K562 (cell line): Measurements from ENCODE around the gene TMEM218. TPM values are rescaled to one million over a fixed set of nuclear protein-coding genes. Genes with fewer than 3 reads are reported as not detected.

Experiments
- ATAC-seq: fragments of 200-7000 bp; cut with Tn5 transposase; 3 replicates; pipeline ENCODE4 v1.9.1; 2020; ENCODE audit warnings: moderate library complexity
- BruUV-seq: library from RNA; stranded (reverse); fragments of 400-500 nt; replicated peaks from 2 replicates; lab custom pipeline; 2021; lab: Mats Ljungman, UMichigan
- CTCF ChIA-PET: fragments of 300-600 bp; formaldehyde crosslinking; extraction: SDS; loops from one replicate; lab custom pipeline; 2021; ENCODE audit warnings: low intra/inter-chr PET ratio; lab: Yijun Ruan, JAX
- POLR2A ChIA-PET: fragments of 300-600, 350-650 bp; sonication (Branson Sonifier 250); formaldehyde crosslinking; extraction: SDS; loops from one replicate; lab custom pipeline; 2021; ENCODE audit warnings: antibody characterized with exemption, inconsistent platforms; lab: Yijun Ruan, JAX
- DNase-seq, 4 experiments: peaks; one replicate each; pipeline versions ENCODE4 v3.0.0 to v3.0.0-alpha.2; 2011 to 2018; ENCODE audit warnings: low spot score in 3 of 4, mixed read lengths in 3 of 4; ENCODE audit errors: extremely low read depth in 1 of 4
- FAIRE-seq: peaks from 2 replicates; lab custom pipeline; 2011; peaks lifted over from hg19 to GRCh38; lab: Jason Lieb, UNC
- H2AFZ ChIP-seq: 2 replicates; pipeline ENCODE4 v1.6.0; 2011; ENCODE audit warnings: low read depth, low read length, control low read depth, inconsistent platforms
- H3K27ac ChIP-seq: fragments of 200-600 bp; 3 replicates; pipeline ENCODE4 v1.8.0; 2011; ENCODE audit warnings: low read depth, mild to moderate bottlenecking, control low read depth, inconsistent platforms, low read length, moderate library complexity, mixed read lengths; ENCODE audit errors: extremely low read depth
- H3K27me3 ChIP-seq, 2 experiments: fragments of 300-600 bp in 1 of 2; 2 replicates in 1 of 2; 3 replicates in 1 of 2; pipeline versions ENCODE4 v1.6.0 to v1.8.0; 2011; ENCODE audit warnings: inconsistent platforms in 2 of 2, low read length in 2 of 2, mild to moderate bottlenecking in 1 of 2, mixed read lengths in 1 of 2, moderate library complexity in 1 of 2; ENCODE audit not compliant: control insufficient read depth in 2 of 2, insufficient read depth in 2 of 2
- H3K36me3 ChIP-seq: fragments of 300-600 bp; 3 replicates; pipeline ENCODE4 v1.8.0; 2011; ENCODE audit warnings: mild to moderate bottlenecking, low read length, inconsistent platforms; ENCODE audit not compliant: control insufficient read depth, insufficient read depth
- H3K4me1 ChIP-seq, 2 experiments: fragments of 200-600 bp in 1 of 2; replicated peaks in 1 of 2; 2 replicates in 1 of 2; 3 replicates in 1 of 2; pipeline versions ENCODE4 v1.5.1 to v1.8.0; 2011; ENCODE audit warnings: inconsistent platforms in 2 of 2, low read length in 2 of 2, mild to moderate bottlenecking in 1 of 2, mixed read lengths in 1 of 2, moderate library complexity in 1 of 2; ENCODE audit not compliant: control insufficient read depth in 2 of 2, insufficient read depth in 2 of 2
- H3K4me2 ChIP-seq: 2 replicates; pipeline ENCODE4 v1.6.1; 2011; ENCODE audit warnings: low read length, control low read depth, inconsistent platforms, mixed read lengths; ENCODE audit not compliant: insufficient read depth
- H3K4me3 ChIP-seq: fragments of 200-600 bp; sonication (generic), shearing (Covaris generic); 2 replicates; pipeline ENCODE4 v1.5.1; 2016; ENCODE audit warnings: control low read depth, inconsistent platforms
- H3K79me2 ChIP-seq: fragments of 200-600 bp; 3 replicates; pipeline ENCODE4 v1.8.0; 2011; ENCODE audit warnings: low read length, inconsistent platforms; ENCODE audit not compliant: control insufficient read depth, insufficient read depth
- H3K9ac ChIP-seq, 2 experiments: 2 replicates each; pipeline versions ENCODE4 v1.6.0 to v1.6.1; 2011; ENCODE audit warnings: low read depth in 2 of 2, low read length in 2 of 2, control low read depth in 1 of 2, inconsistent platforms in 1 of 2, mild to moderate bottlenecking in 1 of 2, mixed read lengths in 1 of 2; ENCODE audit not compliant: insufficient read depth in 1 of 2
- H3K9me1 ChIP-seq: one replicate; pipeline ENCODE4 v1.6.0; 2011; ENCODE audit warnings: inconsistent platforms, mild to moderate bottlenecking, low read length, moderate library complexity; ENCODE audit not compliant: control insufficient read depth, insufficient read depth
- H3K9me3 ChIP-seq: replicated peaks from 2 replicates; pipeline ENCODE4 v1.5.1; 2011; ENCODE audit warnings: low read depth, low read length, inconsistent platforms; ENCODE audit not compliant: control insufficient read depth, insufficient read depth
- H4K20me1 ChIP-seq: replicated peaks from 2 replicates; pipeline ENCODE4 v1.6.1; 2011; ENCODE audit warnings: low read length, inconsistent platforms, mixed read lengths; ENCODE audit not compliant: control insufficient read depth, insufficient read depth
- ADNP ChIP-seq: fragments of 200-800 bp; sonication (Bioruptor generic); IDR thresholded peaks from 2 replicates; pipeline ENCODE4 v1.6.1; 2016; ENCODE audit warnings: missing genetic modification characterization, missing compliant biosample characterization
- ARID4B ChIP-seq: sonication (generic); formaldehyde crosslinking; IDR thresholded peaks from 2 replicates; pipeline ENCODE4 v1.8.0; 2022; ENCODE audit warnings: mild to moderate bottlenecking, missing genetic modification reagents
- ATF7 ChIP-seq: fragments of 450-650 bp; IDR thresholded peaks from 2 replicates; pipeline ENCODE4 v1.7.1; 2014; ENCODE audit warnings: mild to moderate bottlenecking, moderate library complexity
- BRD9 ChIP-seq: fragments of 450-650 bp; IDR thresholded peaks from 2 replicates; pipeline ENCODE4 v1.6.1; 2018; ENCODE audit warnings: low read depth; ENCODE audit not compliant: partially characterized antibody
- CHCHD3 ChIP-seq: fragments of 250-450 bp; sonication (Bioruptor Pico); IDR thresholded peaks from 2 replicates; pipeline ENCODE4 v2.1.2; 2022; ENCODE audit warnings: mild to moderate bottlenecking
- ETV1 ChIP-seq: fragments of 450-650 bp; conservative IDR thresholded peaks from 2 replicates; pipeline ENCODE4 v1.6.1; 2016; ENCODE audit warnings: missing genetic modification characterization, control low read depth, low read depth, missing compliant biosample characterization
- HMG20B ChIP-seq: fragments of 250-450 bp; sonication (Bioruptor Pico); IDR thresholded peaks from 2 replicates; pipeline ENCODE4 v1.5.0; 2021; ENCODE audit warnings: mild to moderate bottlenecking
- NBN ChIP-seq: fragments of 450-650 bp; IDR thresholded peaks from 2 replicates; pipeline ENCODE4 v1.6.1; 2016; ENCODE audit warnings: low read depth, mild to moderate bottlenecking
- PKNOX1 ChIP-seq: fragments of 450-650 bp; IDR thresholded peaks from 2 replicates; pipeline ENCODE4 v1.6.1; 2016
- RFX7 ChIP-seq: fragments of 250-450 bp; sonication (Bioruptor Pico); IDR thresholded peaks from 2 replicates; pipeline ENCODE4 v1.5.1; 2021; ENCODE audit warnings: mild to moderate bottlenecking
- ZBTB43 ChIP-seq: sonication (generic); formaldehyde crosslinking; IDR thresholded peaks from 2 replicates; pipeline ENCODE4 v1.8.0; 2023; ENCODE audit warnings: mild to moderate bottlenecking, missing genetic modification reagents
- ZNF217 ChIP-seq: sonication (generic); formaldehyde crosslinking; IDR thresholded peaks from 2 replicates; pipeline ENCODE4 v1.8.0; 2022; ENCODE audit warnings: mild to moderate bottlenecking, missing genetic modification reagents
- ZNF3 ChIP-seq: fragments of 250-450 bp; sonication (Bioruptor Pico); IDR thresholded peaks from 2 replicates; pipeline ENCODE4 v1.5.0; 2021; ENCODE audit warnings: mild to moderate bottlenecking, moderate library complexity
- ZNF644 ChIP-seq: fragments of 200-800 bp; sonication (Bioruptor generic); IDR thresholded peaks from 2 replicates; pipeline ENCODE4 v1.6.1; 2016; ENCODE audit warnings: low read depth, missing genetic modification characterization, missing compliant biosample characterization
- ZNF764 ChIP-seq: fragments of 250-450 bp; sonication (Bioruptor Pico); IDR thresholded peaks from 2 replicates; pipeline ENCODE4 v1.4.0; 2020; ENCODE audit warnings: low read depth, mild to moderate bottlenecking, moderate library complexity
- WGBS: fragments of 100-300 bp; shearing (Covaris generic); methylation state at CpG from one replicate; pipeline ENCODE4 v1.1.6; 2016; ENCODE audit warnings: low coverage, mixed read lengths; ENCODE audit not compliant: insufficient coverage; ENCODE audit errors: missing lambda C conversion rate; 5-methylcytosine and 5-hydroxymethylcytosine counted together
- in situ Hi-C: fragments of 300-500 bp; cut with MboI; formaldehyde crosslinking; loops from 4 replicates; pipeline ENCODE4 v1.15.0; 2018; ENCODE audit warnings: inconsistent platforms, mixed read lengths
- intact Hi-C: fragments of 100-400 bp; cut with micrococcal nuclease; formaldehyde crosslinking; loops from 2 replicates; pipeline ENCODE4 v1.14.2; 2022
- polyA plus RNA-seq, 8 experiments: library from polyadenylated mRNA; depleted of rRNA in 4 of 8; stranded (reverse) in 5 of 8; unstranded in 3 of 8; fragments of >200 nt; fragmentation: Nextera tagmentation in 2 of 8; fragmentation: Illumina TruSeq in 1 of 8; extraction: Ambion mirVana in 2 of 8; extraction: Trizol in 1 of 8; gene quantifications; 2 replicates each; pipeline versions ENCODE4 v1.2.1 to v1.2.3, GENCODE V29; 2011 to 2014; ENCODE audit warnings: inconsistent platforms in 1 of 8, missing spikeins in 1 of 8
- total RNA-seq, 7 experiments: library from RNA; depleted of rRNA in 6 of 7; stranded (reverse); fragments of >200 nt in 6 of 7; fragmentation: Illumina TruSeq in 2 of 7; extraction: Trizol in 2 of 7; gene quantifications; 2 replicates each; pipeline versions ENCODE4 v1.2.1 to v1.2.3, GENCODE V29; 2011 to 2021; ENCODE audit warnings: low replicate concordance in 1 of 7

Gene TMEM218
- total and polyA plus RNA-seq, 9 of the 15 experiments (the other 6 are each of a cell fraction or from before 2014, with no cell fraction given), result 13.4 to 32.2 (median 25.4) TPM

GRCh38 chr11:125078516-125079140 is 32.8 kb downstream of the TMEM218 start (continued):
- TF ChIP-seq ARID4B (CRISPR knock-in tag), result no peak
- TF ChIP-seq ZNF764 (CRISPR knock-in tag), result no peak
- no peak for TF ChIP-seq ADNP (tag)
- TF ChIP-seq, all 486 proteins: peak for 0

GRCh38 chr11:125078016-125078415 is 33.4 kb downstream of the TMEM218 start:
- H4K20me1 ChIP-seq, result no peaks in the 10 kb centered on the region
- ATAC-seq (no peak), DNase-seq (no peak), FAIRE-seq (no peak)
- no peak overlapping the region for H3K4me3 ChIP-seq
- intact Hi-C loops (no loop called here), in situ Hi-C loops (no loop called here)
- ChIA-PET POLR2A (interaction anchor here (0.6 to 1.1 kb wide), 3 partner anchors 10 to 279 kb away, joined by 3 read pairs; no protein-coding TSS in a partner anchor), CTCF (no interaction called here)
- H3K4me2 ChIP-seq, result no peak overlapping the region
- H3K4me1 ChIP-seq, result peaks cover 29 to 36% of the 10 kb centered on the region in 2 experiments
- no peak overlapping the region for H3K9ac ChIP-seq
- H3K9me3 ChIP-seq, result no peaks in the 10 kb centered on the region
- WGBS, result 73% methylated on average over 11 of the region's 11 CpGs
- BruUV-seq, result no TSS peak
- no peaks in the 10 kb centered on the region for H3K27me3 ChIP-seq
- H2AFZ ChIP-seq, result no peak overlapping the region
- H3K79me2 ChIP-seq, result no peaks in the 10 kb centered on the region
- peaks cover 5% of the 10 kb centered on the region for H3K9me1 ChIP-seq
- H3K27ac ChIP-seq, result no peak overlapping the region
- no peaks in the 10 kb centered on the region for H3K36me3 ChIP-seq
- no peak for TF ChIP-seq CHCHD3
- no peak for TF ChIP-seq BRD9
- no peak for TF ChIP-seq HMG20B (CRISPR knock-in tag)
- TF ChIP-seq ZNF217 (CRISPR knock-in tag), result no peak
- no peak for TF ChIP-seq ETV1 (tag)
- no peak for TF ChIP-seq ZBTB43
- TF ChIP-seq PKNOX1, result no peak
- TF ChIP-seq ATF7, result no peak
- TF ChIP-seq ZNF644 (tag), result no peak
- no peak for TF ChIP-seq RFX7 (CRISPR knock-in tag)
- no peak for TF ChIP-seq ZNF3 (CRISPR knock-in tag)
- no peak for TF ChIP-seq NBN
